ENCODE results near the gene HS6ST3.

The HS6ST3 gene

DNA sequence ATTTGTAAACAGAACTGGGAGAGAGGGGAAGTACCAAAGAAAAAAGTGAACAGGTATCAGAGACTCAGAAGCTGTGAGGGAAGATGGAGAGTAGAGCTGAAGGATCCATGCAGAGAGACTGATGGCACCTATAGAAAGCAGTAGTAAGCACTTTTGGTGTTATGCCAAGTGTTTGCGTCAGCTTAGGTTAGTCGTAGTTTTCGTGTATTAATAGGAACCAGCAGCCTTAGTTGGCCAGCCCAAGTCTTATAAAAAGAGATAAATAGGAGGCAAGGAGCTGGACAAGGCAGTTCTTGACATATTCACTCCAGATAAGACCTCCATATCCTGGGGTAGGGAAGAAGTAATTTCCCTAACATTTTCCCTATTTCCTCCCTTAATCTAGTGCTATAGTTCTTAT, 690.2 kb downstream of the HS6ST3 start:
- no peak for TF ChIP-seq EZH2 (IDR thresholded peaks at IDR 0.05; ENCODE audit: borderline replicate concordance, low read length)
- TF ChIP-seq, protein P1, sequence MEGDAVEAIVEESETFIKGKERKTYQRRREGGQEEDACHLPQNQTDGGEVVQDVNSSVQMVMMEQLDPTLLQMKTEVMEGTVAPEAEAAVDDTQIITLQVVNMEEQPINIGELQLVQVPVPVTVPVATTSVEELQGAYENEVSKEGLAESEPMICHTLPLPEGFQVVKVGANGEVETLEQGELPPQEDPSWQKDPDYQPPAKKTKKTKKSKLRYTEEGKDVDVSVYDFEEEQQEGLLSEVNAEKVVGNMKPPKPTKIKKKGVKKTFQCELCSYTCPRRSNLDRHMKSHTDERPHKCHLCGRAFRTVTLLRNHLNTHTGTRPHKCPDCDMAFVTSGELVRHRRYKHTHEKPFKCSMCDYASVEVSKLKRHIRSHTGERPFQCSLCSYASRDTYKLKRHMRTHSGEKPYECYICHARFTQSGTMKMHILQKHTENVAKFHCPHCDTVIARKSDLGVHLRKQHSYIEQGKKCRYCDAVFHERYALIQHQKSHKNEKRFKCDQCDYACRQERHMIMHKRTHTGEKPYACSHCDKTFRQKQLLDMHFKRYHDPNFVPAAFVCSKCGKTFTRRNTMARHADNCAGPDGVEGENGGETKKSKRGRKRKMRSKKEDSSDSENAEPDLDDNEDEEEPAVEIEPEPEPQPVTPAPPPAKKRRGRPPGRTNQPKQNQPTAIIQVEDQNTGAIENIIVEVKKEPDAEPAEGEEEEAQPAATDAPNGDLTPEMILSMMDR (IDR thresholded peaks at IDR 0.05; ENCODE audit: low read length), result no peak
- no peak overlapping the region for H2AFZ ChIP-seq (ENCODE audit: low read length)

GRCh38 chr13:96781141-96781540, 691.2 kb downstream of the HS6ST3 start:
- H4K20me1 ChIP-seq (ENCODE audit: insufficient read depth, low read length), result no peaks in the 10 kb centered on the region
- H3K79me2 ChIP-seq (ENCODE audit: insufficient read depth, low read length), result no peaks in the 10 kb centered on the region
- H3K36me3 ChIP-seq (ENCODE audit: insufficient read depth, low read length), result no peaks in the 10 kb centered on the region
- no peak overlapping the region for H3K4me3 ChIP-seq (ENCODE audit: low read depth, low read length, poor library complexity, severe bottlenecking)
- no peaks in the 10 kb centered on the region for H3F3A ChIP-seq (ENCODE audit: insufficient read depth, low read length)
- no peaks in the 10 kb centered on the region for H3K9me3 ChIP-seq (ENCODE audit: low read length)
- no peak overlapping the region for H2AFZ ChIP-seq (ENCODE audit: low read length)
- H3K27me3 ChIP-seq (ENCODE audit: insufficient read depth, low read length), result no peaks in the 10 kb centered on the region
- TF ChIP-seq EZH2 (IDR thresholded peaks at IDR 0.05; ENCODE audit: borderline replicate concordance, low read length), result no peak
- TF ChIP-seq, protein P1 (IDR thresholded peaks at IDR 0.05; ENCODE audit: low read length), result no peak
- H3K27ac ChIP-seq (ENCODE audit: low read depth, low read length, poor library complexity, severe bottlenecking), result no peak overlapping the region
- no peaks in the 10 kb centered on the region for H3K4me1 ChIP-seq (ENCODE audit: insufficient read depth, low read length, severe bottlenecking)
- H3K4me2 ChIP-seq (ENCODE audit: low read length), result no peak overlapping the region
- no peaks in the 10 kb centered on the region for H3K9me2 ChIP-seq (ENCODE audit: low read depth, low read length)
- H3K9ac ChIP-seq (ENCODE audit: low read length), result no peak overlapping the region

More for the DNA sequence above, 690.2 kb downstream of the HS6ST3 start:
- Histone ChIP-seq H3K27me3 (ENCODE audit: insufficient read depth, low read length) (no peaks in the 10 kb centered on the region), H3K9me2 (ENCODE audit: low read depth, low read length) (no peaks in the 10 kb centered on the region), H3F3A (ENCODE audit: insufficient read depth, low read length) (no peaks in the 10 kb centered on the region), H3K9ac (ENCODE audit: low read length) (no peak overlapping the region), H3K27ac (ENCODE audit: low read depth, low read length, poor library complexity, severe bottlenecking) (no peak overlapping the region), H3K4me1 (ENCODE audit: insufficient read depth, low read length, severe bottlenecking) (no peaks in the 10 kb centered on the region), H3K79me2 (ENCODE audit: insufficient read depth, low read length) (no peaks in the 10 kb centered on the region), H3K9me3 (ENCODE audit: low read length) (no peaks in the 10 kb centered on the region), H3K36me3 (ENCODE audit: insufficient read depth, low read length) (no peaks in the 10 kb centered on the region), H3K4me2 (ENCODE audit: low read length) (no peak overlapping the region), H3K4me3 (ENCODE audit: low read depth, low read length, poor library complexity, severe bottlenecking) (no peak overlapping the region), H4K20me1 (ENCODE audit: insufficient read depth, low read length) (no peaks in the 10 kb centered on the region)

GRCh38 chr13:96782186-96782585, 692.3 kb downstream of the HS6ST3 start:
- Histone ChIP-seq H3K4me1 (ENCODE audit: insufficient read depth, low read length, severe bottlenecking) (no peaks in the 10 kb centered on the region), H3K36me3 (ENCODE audit: insufficient read depth, low read length) (no peaks in the 10 kb centered on the region), H3K79me2 (ENCODE audit: insufficient read depth, low read length) (no peaks in the 10 kb centered on the region), H3K9me3 (ENCODE audit: low read length) (no peaks in the 10 kb centered on the region), H3K4me3 (ENCODE audit: low read depth, low read length, poor library complexity, severe bottlenecking) (no peak overlapping the region), H3K4me2 (ENCODE audit: low read length) (no peak overlapping the region), H3K27ac (ENCODE audit: low read depth, low read length, poor library complexity, severe bottlenecking) (no peak overlapping the region), H3F3A (ENCODE audit: insufficient read depth, low read length) (no peaks in the 10 kb centered on the region), H3K9me2 (ENCODE audit: low read depth, low read length) (no peaks in the 10 kb centered on the region), H4K20me1 (ENCODE audit: insufficient read depth, low read length) (no peaks in the 10 kb centered on the region), H3K9ac (ENCODE audit: low read length) (no peak overlapping the region), H2AFZ (ENCODE audit: low read length) (no peak overlapping the region), H3K27me3 (ENCODE audit: insufficient read depth, low read length) (no peaks in the 10 kb centered on the region)
- no peak for TF ChIP-seq EZH2 (IDR thresholded peaks at IDR 0.05; ENCODE audit: borderline replicate concordance, low read length)
- TF ChIP-seq, protein P1 (IDR thresholded peaks at IDR 0.05; ENCODE audit: low read length), result no peak

Measured in OCI-LY1 (cell line).